ENCODE measurements around the gene TSC2. TPM values are rescaled to one million over a fixed set of nuclear protein-coding genes. Genes with fewer than 3 reads are reported as not detected.

The TSC2 gene
- total RNA-seq, 4 donors from 2014 or later, result 36.3 to 78.8 (median 54.6) TPM

DNA sequence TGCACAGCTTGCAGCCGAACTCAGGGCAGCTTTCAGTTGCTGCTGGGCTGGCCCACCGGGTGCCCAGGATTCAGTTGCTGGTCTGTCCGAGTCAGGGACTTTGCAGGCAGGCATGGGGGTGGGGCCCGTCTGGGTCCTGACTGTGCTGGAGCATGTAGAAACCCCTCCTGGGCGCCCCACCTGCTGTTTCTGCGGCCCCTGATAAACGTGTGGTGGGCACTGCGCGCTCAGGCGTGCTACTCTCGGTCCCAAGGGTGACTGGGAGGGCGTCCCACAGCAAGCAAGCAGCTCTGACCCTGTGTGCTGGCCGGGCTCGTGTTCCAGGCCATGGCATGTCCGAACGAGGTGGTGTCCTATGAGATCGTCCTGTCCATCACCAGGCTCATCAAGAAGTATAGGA lies 12.6 kb downstream of the TSC2 start:
- no CpG with 5 or more reads among the region's 17 CpGs for WGBS, 2 donors (ENCODE audit: low coverage in 1 of 2)

GRCh38 chr16:2061023-2061422 lies 13.2 kb downstream of the TSC2 start:
- TF ChIP-seq EP300 (IDR thresholded peaks at IDR 0.05) (no peak), POLR2AphosphoS5 (IDR thresholded peaks at IDR 0.05) (no peak), POLR2A (IDR thresholded peaks at IDR 0.05) (no peak), CTCF (IDR thresholded peaks at IDR 0.05) (no peak)
- no peak for ATAC-seq
- no peak overlapping the region for H3K4me3 ChIP-seq
- no peaks in the 10 kb centered on the region for H3K27me3 ChIP-seq
- WGBS, 2 donors (ENCODE audit: low coverage in 1 of 2), result no CpG with 5 or more reads among the region's 18 CpGs
- H3K36me3 ChIP-seq, result peaks cover 0 to 98% of the 10 kb centered on the region in 2 donors
- H3K27ac ChIP-seq, result no peak overlapping the region
- H3K4me1 ChIP-seq, result no peaks in the 10 kb centered on the region
- H3K9me3 ChIP-seq, result no peaks in the 10 kb centered on the region

More for the DNA sequence above, 12.6 kb downstream of the TSC2 start:
- no peak overlapping the region for H3K4me3 ChIP-seq
- no peaks in the 10 kb centered on the region for H3K27me3 ChIP-seq
- H3K4me1 ChIP-seq, result no peaks in the 10 kb centered on the region
- no peaks in the 10 kb centered on the region for H3K9me3 ChIP-seq
- peaks cover 0 to 95% of the 10 kb centered on the region in 2 donors for H3K36me3 ChIP-seq
- ATAC-seq, result no peak
- no peak overlapping the region for H3K27ac ChIP-seq
- TF ChIP-seq CTCF (IDR thresholded peaks at IDR 0.05), result no peak

DNA sequence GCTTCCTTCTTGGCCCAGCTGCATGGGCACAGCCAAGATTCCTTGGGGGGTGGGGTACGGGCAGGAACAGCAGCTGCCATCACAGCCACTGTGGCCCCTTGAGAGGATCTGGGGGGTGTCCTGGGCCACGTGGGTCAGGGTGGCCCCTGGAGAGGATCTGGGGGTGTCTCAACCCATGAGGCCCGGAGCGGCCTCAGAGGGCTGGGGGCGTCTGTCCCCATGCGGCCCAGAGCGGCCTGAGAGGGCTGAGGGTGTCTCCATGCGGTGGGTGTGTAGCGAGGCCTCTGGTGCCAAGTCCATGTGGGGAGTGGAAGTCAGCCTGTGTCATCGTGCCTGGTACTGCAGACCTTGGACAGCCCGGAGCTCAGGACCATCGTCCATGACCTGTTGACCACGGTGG lies 13.7 kb downstream of the TSC2 start:
- Histone ChIP-seq H3K9me3 (no peaks in the 10 kb centered on the region), H3K4me3 (no peak overlapping the region), H3K27ac (no peak overlapping the region), H3K27me3 (no peaks in the 10 kb centered on the region), H3K36me3 (peaks cover 0 to 98% of the 10 kb centered on the region in 2 donors), H3K4me1 (no peaks in the 10 kb centered on the region)
- TF ChIP-seq CTCF (IDR thresholded peaks at IDR 0.05), result no peak
- TF ChIP-seq POLR2A (IDR thresholded peaks at IDR 0.05), result no peak
- TF ChIP-seq POLR2AphosphoS5 (IDR thresholded peaks at IDR 0.05), result no peak
- TF ChIP-seq EP300 (IDR thresholded peaks at IDR 0.05), result no peak
- ATAC-seq, result no peak
- no CpG with 5 or more reads among the region's 13 CpGs for WGBS, 2 donors (ENCODE audit: low coverage in 1 of 2)

GRCh38 chr16:2062801-2063200 lies 15.0 kb downstream of the TSC2 start:
- Histone ChIP-seq H3K27me3 (no peaks in the 10 kb centered on the region), H3K36me3 (peaks cover 0 to 100% of the 10 kb centered on the region in 2 donors), H3K4me3 (no peak overlapping the region), H3K9me3 (no peaks in the 10 kb centered on the region), H3K4me1 (no peaks in the 10 kb centered on the region), H3K27ac (no peak overlapping the region)
- no peak for ATAC-seq
- TF ChIP-seq POLR2A (IDR thresholded peaks at IDR 0.05) (no peak), POLR2AphosphoS5 (IDR thresholded peaks at IDR 0.05) (no peak), EP300 (IDR thresholded peaks at IDR 0.05) (no peak), CTCF (IDR thresholded peaks at IDR 0.05) (no peak)
- WGBS, 2 donors (ENCODE audit: low coverage in 1 of 2), result 100% methylated on average over 3 of the region's 28 CpGs; no CpG with 5 or more reads in 1 of the 2 donors

DNA sequence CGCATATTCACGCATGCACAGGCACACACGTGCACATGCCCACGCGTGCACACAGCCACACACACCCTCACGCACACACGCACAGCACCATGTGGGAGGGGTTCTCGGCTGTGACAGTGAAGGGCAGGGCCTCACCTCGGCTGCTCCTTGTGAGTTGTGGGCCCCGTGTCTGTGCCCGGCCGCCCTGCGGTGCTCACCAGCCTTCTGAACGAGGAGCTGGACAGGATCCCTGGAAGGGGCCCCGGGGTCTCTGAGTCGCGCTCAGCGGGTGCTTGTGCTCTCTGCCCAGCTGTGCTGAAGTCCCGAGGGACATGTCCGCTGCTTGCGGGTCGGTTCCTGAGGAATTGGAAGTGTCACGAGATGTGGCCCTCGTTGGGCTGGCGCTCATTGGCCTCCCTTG lies 16.1 kb downstream of the TSC2 start:
- Histone ChIP-seq H3K9me3 (no peaks in the 10 kb centered on the region), H3K36me3 (peaks cover 0 to 100% of the 10 kb centered on the region in 2 donors), H3K27ac (no peak overlapping the region), H3K4me3 (no peak overlapping the region), H3K27me3 (no peaks in the 10 kb centered on the region), H3K4me1 (no peaks in the 10 kb centered on the region)
- no peak for ATAC-seq
- no peak for TF ChIP-seq POLR2A (IDR thresholded peaks at IDR 0.05)
- TF ChIP-seq CTCF (IDR thresholded peaks at IDR 0.05), result no peak
- no peak for TF ChIP-seq EP300 (IDR thresholded peaks at IDR 0.05)
- no peak for TF ChIP-seq POLR2AphosphoS5 (IDR thresholded peaks at IDR 0.05)
- no CpG with 5 or more reads among the region's 25 CpGs for WGBS, 2 donors (ENCODE audit: low coverage in 1 of 2)
